Mucosa of rectum (tissue), 2 donors: ENCODE measurements around the gene HSP90AA1.

Source experiments
- H3K27ac ChIP-seq, 2 donors: one replicate each; pipeline ENCODE4 v1.7.0; 2013; ENCODE audit warnings: inconsistent platforms in 2 of 2, low read depth in 2 of 2, low read length in 2 of 2
- H3K27me3 ChIP-seq, 2 donors: one replicate each; pipeline ENCODE4 v1.7.0; 2013; ENCODE audit warnings: low read length in 2 of 2; ENCODE audit not compliant: control insufficient read depth in 2 of 2, insufficient read depth in 2 of 2
- H3K36me3 ChIP-seq, 2 donors: one replicate each; pipeline ENCODE4 v1.7.0; 2013; ENCODE audit warnings: low read length in 2 of 2; ENCODE audit not compliant: control insufficient read depth in 2 of 2, insufficient read depth in 2 of 2
- H3K4me1 ChIP-seq, 2 donors: one replicate each; pipeline ENCODE4 v1.7.0; 2013; ENCODE audit warnings: low read length in 2 of 2, mild to moderate bottlenecking in 1 of 2; ENCODE audit not compliant: control insufficient read depth in 2 of 2, insufficient read depth in 2 of 2
- H3K4me3 ChIP-seq, 2 donors: one replicate each; pipeline ENCODE4 v1.7.0; 2013; ENCODE audit warnings: low read length in 2 of 2
- H3K9ac ChIP-seq, 2 donors: one replicate each; pipeline ENCODE4 v1.7.0; 2013; ENCODE audit warnings: low read length in 2 of 2, low read depth in 1 of 2, mild to moderate bottlenecking in 1 of 2
- H3K9me3 ChIP-seq, 2 donors: one replicate each; pipeline ENCODE4 v1.7.0; 2013; ENCODE audit warnings: low read length in 2 of 2; ENCODE audit not compliant: control insufficient read depth in 2 of 2
- donor health status: healthy.
- donor health status: Normal muscosa, but diverticular disease.

The HSP90AA1 gene

DNA sequence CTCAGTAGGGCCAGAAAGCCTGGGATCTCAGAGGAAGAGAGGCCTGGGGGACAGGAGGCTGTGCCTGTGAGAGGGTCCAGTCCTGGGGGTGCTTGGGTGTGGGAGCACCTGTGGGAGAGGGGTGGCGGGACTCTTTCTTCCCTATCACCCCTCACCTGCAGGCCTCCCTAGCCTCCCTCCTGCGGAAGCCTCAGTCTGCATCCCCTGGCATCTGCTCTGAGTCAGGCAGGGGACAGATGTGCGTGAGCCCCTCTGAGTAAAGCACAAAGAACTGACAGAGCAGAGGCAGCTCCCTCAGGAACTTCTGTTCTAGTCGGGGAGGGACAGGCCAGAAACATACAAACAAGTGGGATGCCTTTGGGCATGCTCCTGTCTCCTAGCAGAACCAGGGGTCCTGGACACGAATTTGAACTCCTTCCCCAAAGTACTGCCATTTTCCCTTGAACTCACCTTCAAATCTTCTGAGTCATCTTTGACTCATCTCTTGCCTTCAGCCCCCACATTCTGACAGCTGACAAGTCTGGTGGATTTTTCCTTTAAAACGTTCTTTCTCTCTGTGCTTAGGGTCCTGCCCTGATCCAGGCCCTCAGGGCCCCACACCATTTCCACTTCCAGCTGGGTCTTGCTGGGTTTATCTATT, 8.5 kb upstream of the HSP90AA1 start:
- no peak overlapping the region for H3K27ac ChIP-seq
- no peaks in the 10 kb centered on the region for H3K27me3 ChIP-seq
- no peaks in the 10 kb centered on the region for H3K9me3 ChIP-seq
- H3K4me1 ChIP-seq: peaks cover 4 to 8% of the 10 kb centered on the region in 2 donors
- no peaks in the 10 kb centered on the region for H3K36me3 ChIP-seq
- no peak overlapping the region for H3K9ac ChIP-seq
- H3K4me3 ChIP-seq: no peak overlapping the region

DNA sequence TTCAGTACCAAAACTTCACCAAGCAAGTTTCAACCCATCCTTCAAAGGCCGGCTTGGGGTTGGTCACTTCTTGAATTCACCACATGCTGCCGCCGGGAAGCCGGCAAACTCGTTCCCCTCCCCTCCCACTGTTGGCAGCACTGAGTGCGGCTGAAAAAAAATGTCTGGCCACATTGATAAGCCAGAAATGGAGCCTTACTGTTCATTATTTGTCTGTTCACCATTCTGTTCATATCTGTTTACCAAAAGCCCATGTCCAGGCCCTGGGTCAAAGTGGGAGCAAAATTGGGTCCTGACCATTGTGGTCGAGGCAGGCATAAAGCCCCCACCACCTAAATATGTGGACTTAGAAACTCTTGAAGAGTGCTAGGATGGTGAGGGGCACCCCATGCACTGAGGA, 7.3 kb upstream of the HSP90AA1 start:
- Histone ChIP-seq H3K9me3 (no peaks in the 10 kb centered on the region), H3K4me1 (peaks cover 4 to 8% of the 10 kb centered on the region in 2 donors), H3K4me3 (no peak overlapping the region), H3K36me3 (no peaks in the 10 kb centered on the region), H3K9ac (no peak overlapping the region), H3K27me3 (no peaks in the 10 kb centered on the region), H3K27ac (no peak overlapping the region)

DNA sequence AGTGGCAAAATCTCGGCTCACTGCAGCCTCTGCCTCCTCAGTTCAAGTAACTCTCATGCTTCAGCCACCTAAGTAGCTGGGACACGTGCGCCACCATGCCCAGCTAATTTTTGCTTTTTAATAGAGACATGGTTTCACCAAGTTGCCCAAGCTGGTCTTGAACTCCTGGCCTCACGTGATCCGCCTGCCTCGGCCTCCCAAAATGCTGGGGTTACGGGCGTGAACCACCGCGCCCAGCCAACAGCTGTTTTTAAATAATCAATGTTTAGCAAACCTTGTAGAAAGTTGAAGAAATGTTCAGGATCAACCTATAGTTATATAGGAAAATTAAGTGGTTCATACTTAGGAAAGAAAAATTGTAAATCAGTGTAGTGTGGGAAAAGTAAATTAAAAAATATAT, 6.0 kb upstream of the HSP90AA1 start:
- Histone ChIP-seq H3K4me1 (peaks cover 12 to 13% of the 10 kb centered on the region in 2 donors), H3K9ac (no peak overlapping the region), H3K27me3 (no peaks in the 10 kb centered on the region), H3K9me3 (no peaks in the 10 kb centered on the region), H3K36me3 (no peaks in the 10 kb centered on the region), H3K27ac (no peak overlapping the region), H3K4me3 (no peak overlapping the region)

DNA sequence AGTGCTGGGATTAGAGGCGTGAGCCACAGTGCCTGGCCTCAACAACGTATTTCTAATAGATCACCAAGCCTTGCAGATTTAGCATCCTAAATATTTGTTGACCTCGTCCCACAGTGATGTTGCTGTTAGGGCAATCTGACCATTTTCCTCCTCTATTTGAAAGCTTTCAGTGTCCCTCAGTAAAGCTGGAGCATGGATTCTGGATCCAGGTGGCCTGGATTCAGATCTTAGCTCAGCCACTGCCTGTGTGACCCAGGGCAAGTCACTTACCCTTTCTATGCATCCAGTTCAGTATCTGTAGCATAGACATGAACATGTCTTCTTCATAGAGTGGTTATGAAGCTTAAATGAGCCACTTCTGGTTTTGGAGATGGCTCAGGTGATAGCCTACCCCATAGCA, 3.9 kb upstream of the HSP90AA1 start:
- H3K4me1 ChIP-seq: peaks cover 7 to 11% of the 10 kb centered on the region in 2 donors
- H3K9ac ChIP-seq: no peak overlapping the region
- peaks cover 0 to under 1% of the 10 kb centered on the region in 2 donors for H3K36me3 ChIP-seq
- no peak overlapping the region for H3K27ac ChIP-seq
- H3K4me3 ChIP-seq: no peak overlapping the region
- no peaks in the 10 kb centered on the region for H3K27me3 ChIP-seq
- H3K9me3 ChIP-seq: no peaks in the 10 kb centered on the region

DNA sequence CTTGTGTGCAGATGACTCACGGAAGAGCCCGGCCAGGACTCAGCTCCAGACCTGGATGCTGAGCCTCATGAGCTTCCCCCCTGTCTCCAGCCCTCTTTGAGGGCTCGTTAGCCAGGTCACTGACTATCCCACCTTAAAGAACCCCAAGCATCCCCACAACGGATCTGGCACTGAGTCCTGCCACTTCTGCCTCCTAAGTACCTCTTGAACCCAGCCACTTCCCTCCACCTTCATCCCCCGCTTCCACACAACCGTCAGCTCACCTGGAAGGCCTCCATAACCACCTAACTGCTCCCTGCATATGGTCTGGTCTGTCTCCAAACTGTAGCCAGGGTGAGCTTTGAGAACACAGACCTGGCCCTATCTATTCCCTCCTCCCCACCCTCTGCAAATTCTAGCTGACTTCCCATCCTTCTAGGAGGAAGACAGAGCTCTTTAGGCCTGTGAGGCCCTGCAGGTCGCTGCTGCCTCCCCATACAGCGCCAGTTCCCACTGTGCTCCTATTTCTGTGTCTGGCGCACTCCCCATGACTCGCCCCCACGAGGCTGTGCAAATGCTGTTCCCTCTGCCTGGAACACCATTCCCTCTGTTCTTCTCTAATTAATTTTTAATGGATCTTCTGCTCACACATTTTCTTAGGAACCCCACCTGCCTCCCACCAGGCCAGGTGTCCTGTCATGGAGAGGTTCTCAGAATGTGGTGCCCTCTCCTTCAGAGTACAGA, 2.9 kb upstream of the HSP90AA1 start:
- Histone ChIP-seq H3K4me1 (peaks cover 14 to 20% of the 10 kb centered on the region in 2 donors), H3K36me3 (peaks cover 6 to 10% of the 10 kb centered on the region in 2 donors), H3K9me3 (no peaks in the 10 kb centered on the region), H3K27ac (no peak overlapping the region), H3K9ac (no peak overlapping the region), H3K27me3 (no peaks in the 10 kb centered on the region), H3K4me3 (no peak overlapping the region)

DNA sequence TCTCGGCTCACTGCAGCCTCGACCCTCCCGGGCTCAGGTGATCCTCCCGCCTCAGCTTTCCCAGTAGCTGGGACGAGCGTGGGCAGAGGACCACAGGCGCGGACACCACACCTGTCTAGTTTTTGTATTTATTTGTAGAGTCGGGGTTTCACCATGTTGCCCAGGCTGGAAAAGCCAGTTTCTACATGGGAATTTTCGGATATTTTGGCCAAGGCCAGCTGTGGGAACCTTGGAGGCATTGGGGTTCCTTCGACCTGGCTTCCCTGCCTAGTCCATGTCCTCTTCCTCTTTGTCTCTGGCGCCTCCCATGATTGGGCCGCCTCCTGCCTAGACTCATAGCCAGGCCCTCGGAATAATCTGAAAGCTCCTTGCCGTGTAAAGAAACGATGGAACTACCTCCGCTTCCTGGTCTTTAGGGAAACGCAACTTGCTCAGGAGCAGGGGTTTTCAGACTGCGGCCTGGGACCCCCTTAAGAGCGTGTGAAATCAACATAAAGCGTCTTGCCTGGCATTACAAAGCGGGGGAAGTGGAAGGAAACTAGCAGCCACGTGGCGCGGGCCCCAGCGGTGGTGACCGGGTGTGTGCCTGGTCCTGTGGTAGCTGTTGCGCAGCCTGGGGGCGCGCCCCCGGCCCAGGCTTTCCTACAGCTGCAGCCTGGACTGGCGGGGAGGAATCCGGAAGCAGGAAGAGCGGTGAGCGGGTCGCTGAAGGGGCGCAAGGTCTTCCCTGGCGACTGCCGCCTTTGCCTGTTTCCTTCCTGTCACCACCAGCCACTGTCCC, 1.4 kb upstream of the HSP90AA1 start:
- Histone ChIP-seq H3K27ac (peak overlapping the region; percentile 98), H3K27me3 (no peaks in the 10 kb centered on the region), H3K4me1 (peaks cover 19 to 23% of the 10 kb centered on the region in 2 donors), H3K36me3 (peaks cover 22% of the 10 kb centered on the region in 2 donors), H3K9ac (peak overlapping the region; percentile 95 to 97), H3K9me3 (no peaks in the 10 kb centered on the region), H3K4me3 (peak overlapping the region; percentile 79 to 85)

DNA sequence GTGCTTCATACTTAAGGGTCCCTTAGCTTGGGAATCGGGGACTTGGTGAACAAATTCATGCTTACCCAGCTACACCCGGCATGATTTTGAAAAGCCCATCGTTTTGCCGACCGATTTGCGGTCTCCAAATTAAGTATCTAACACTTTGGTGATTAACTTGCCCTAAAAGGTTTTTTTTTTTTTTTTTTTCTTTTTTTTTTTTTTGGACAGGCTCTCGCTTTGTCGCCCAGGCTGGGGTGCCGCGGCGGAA, 843 bp upstream of the HSP90AA1 start:
- Histone ChIP-seq H3K9ac (peak overlapping the region; percentile 95 to 97), H3K4me1 (peaks cover 19 to 25% of the 10 kb centered on the region in 2 donors), H3K36me3 (peaks cover 27 to 28% of the 10 kb centered on the region in 2 donors)

DNA sequence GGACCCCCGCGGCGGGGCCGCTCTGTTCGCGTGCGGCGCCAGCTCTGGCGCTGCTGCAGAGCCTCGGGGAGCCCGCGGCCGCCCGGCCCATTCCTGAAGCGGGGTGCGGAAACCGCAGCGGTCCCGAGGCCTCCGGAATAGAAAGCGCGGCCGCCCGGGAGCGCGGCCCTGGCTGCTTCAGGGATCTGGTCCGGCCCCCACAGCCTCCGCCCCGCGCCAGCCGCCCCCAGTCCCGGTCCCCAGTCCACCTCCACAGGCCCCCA, 204 bp downstream of the HSP90AA1 start:
- peaks cover 19 to 25% of the 10 kb centered on the region in 2 donors for H3K4me1 ChIP-seq
- peak overlapping the region; percentile 97 to 98 for H3K27ac ChIP-seq

More for the DNA sequence above, 843 bp upstream of the HSP90AA1 start:
- Histone ChIP-seq H3K27ac (peak overlapping the region; percentile 98), H3K27me3 (no peaks in the 10 kb centered on the region), H3K4me3 (peak overlapping the region; percentile 79 to 85), H3K9me3 (no peaks in the 10 kb centered on the region)

DNA sequence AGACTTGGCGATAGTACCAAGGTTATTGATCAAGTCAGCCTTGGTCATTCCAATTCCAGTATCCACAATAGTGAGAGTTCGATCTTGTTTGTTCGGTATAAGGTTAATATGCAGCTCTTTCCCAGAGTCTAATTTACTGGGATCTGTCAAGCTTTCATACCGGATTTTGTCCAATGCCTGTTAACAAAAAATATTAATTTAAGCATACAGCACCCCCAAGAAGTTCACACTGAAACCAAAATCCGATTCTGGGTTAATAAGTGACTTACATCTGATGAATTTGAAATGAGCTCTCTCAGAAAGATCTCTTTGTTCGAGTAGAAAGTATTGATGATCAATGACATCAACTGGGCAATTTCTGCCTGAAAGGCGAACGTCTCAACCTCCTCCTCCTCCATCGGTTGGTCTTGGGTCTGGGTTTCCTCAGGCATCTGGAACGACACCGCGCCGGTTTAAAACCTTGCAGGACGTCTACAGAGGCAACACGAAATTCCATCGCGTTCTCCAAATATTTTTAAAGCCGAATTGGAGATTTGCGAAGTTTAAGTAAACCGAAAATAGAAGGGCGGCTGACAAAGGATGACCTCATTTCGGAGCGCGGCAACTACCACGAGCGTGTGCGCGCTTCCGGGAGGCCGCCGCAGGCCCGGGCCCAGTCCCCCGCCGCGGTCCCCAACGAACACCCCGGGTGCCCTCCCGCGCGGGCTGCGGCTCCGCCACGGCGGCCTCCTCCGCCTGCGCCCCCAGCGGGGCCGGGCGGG, 716 bp downstream of the HSP90AA1 start:
- Histone ChIP-seq H3K4me3 (peak overlapping the region; percentile 79 to 81), H3K27me3 (no peaks in the 10 kb centered on the region), H3K4me1 (peaks cover 19 to 25% of the 10 kb centered on the region in 2 donors), H3K36me3 (peaks cover 41 to 43% of the 10 kb centered on the region in 2 donors), H3K27ac (peak overlapping the region; percentile 97 to 98), H3K9ac (peak overlapping the region; percentile 84 to 89), H3K9me3 (no peaks in the 10 kb centered on the region)

More for the DNA sequence above, 204 bp downstream of the HSP90AA1 start:
- Histone ChIP-seq H3K9me3 (no peaks in the 10 kb centered on the region), H3K4me3 (peak overlapping the region; percentile 79 to 81), H3K36me3 (peaks cover 36 to 38% of the 10 kb centered on the region in 2 donors), H3K27me3 (no peaks in the 10 kb centered on the region), H3K9ac (peak overlapping the region; percentile 84 to 89)
